Iris pigment epithelial cell (primary cell): ENCODE measurements around the gene PPARG.

Experiments
- DNase-seq: peaks from one replicate; pipeline ENCODE4 v3.0.0-alpha.2; 2011; ENCODE audit warnings: low read depth

PPARG gene

GRCh38 chr3:12483872-12484197, 195.0 kb downstream of the PPARG start:
- DNase-seq = no peak
